HCT116 (cell line): ENCODE data around the gene CX3CR1. TPM values are rescaled to one million over a fixed set of nuclear protein-coding genes. Genes with fewer than 3 reads are reported as not detected.

ENCODE experiments used
- ATAC-seq: fragments of 200-7000 bp; cut with Tn5 transposase; 2 replicates; pipeline ENCODE4 v1.9.1; 2020; ENCODE audit warnings: mild to moderate bottlenecking, moderate library complexity
- BruUV-seq: library from RNA; stranded (reverse); fragments of 400-500 nt; replicated peaks from 2 replicates; lab custom pipeline; 2021; lab: Mats Ljungman, UMichigan
- CTCF ChIA-PET: fragments of 300-600 bp; sonication (Branson Sonifier 250); formaldehyde crosslinking; loops from one replicate; lab custom pipeline; 2021; ENCODE audit warnings: antibody characterized with exemption; lab: Charles Lee
- POLR2A ChIA-PET: fragments of 300-600, 350-600 bp; sonication (Branson Sonifier 250); formaldehyde crosslinking; loops from one replicate; lab custom pipeline; 2021; ENCODE audit warnings: antibody characterized with exemption; lab: Charles Lee
- RAD21 ChIA-PET, 2 experiments: fragments of 300-600 bp; sonication (Branson Sonifier 250); formaldehyde crosslinking; loops; one replicate each; lab custom pipeline; 2023; ENCODE audit warnings: low total read pairs in 2 of 2; ENCODE audit not compliant: uncharacterized antibody in 2 of 2, unreplicated experiment in 2 of 2, low non-redundant PET in 1 of 2; lab: Charles Lee
- DNase-seq: peaks from one replicate; pipeline ENCODE4 v3.0.0-alpha.2; 2010; ENCODE audit warnings: low read depth, low spot score
- H2AFZ ChIP-seq: fragments of 200-600 bp; shearing (Covaris generic), sonication (generic); 2 replicates; pipeline ENCODE4 v1.6.1; 2017; ENCODE audit warnings: low read depth, mixed run types, mixed read lengths, antibody characterized with exemption, low read length; ENCODE audit not compliant: poor library complexity, severe bottlenecking
- H3K27ac ChIP-seq: 2 replicates; pipeline ENCODE4 v1.5.1; 2012; ENCODE audit warnings: low read depth, low read length
- H3K27me3 ChIP-seq: fragments of 200-600 bp; sonication (generic); 2 replicates; pipeline ENCODE4 v1.6.1; 2016; ENCODE audit warnings: mixed run types, low read length, mixed read lengths; ENCODE audit not compliant: insufficient read depth
- H3K36me3 ChIP-seq, 2 experiments: fragments of 200-500 bp in 1 of 2; fragments of 200-600 bp in 1 of 2; sonication (Bioruptor generic) in 1 of 2; sonication (generic) in 1 of 2; 2 replicates each; pipeline versions ENCODE4 v1.5.1 to v1.6.1; 2014 to 2016; ENCODE audit warnings: low read length in 2 of 2, inconsistent platforms in 1 of 2, mixed read lengths in 1 of 2, mixed run types in 1 of 2; ENCODE audit not compliant: insufficient read depth in 2 of 2, control insufficient read depth in 1 of 2
- H3K4me1 ChIP-seq, 2 experiments: fragments of 200-600 bp in 1 of 2; sonication (generic) in 1 of 2; 2 replicates each; pipeline versions ENCODE4 v1.5.1 to v1.6.1; 2012 to 2017; ENCODE audit warnings: low read length in 2 of 2, inconsistent platforms in 1 of 2, mild to moderate bottlenecking in 1 of 2, mixed read lengths in 1 of 2, mixed run types in 1 of 2, moderate library complexity in 1 of 2; ENCODE audit not compliant: insufficient read depth in 2 of 2, control insufficient read depth in 1 of 2
- H3K4me2 ChIP-seq: fragments of 200-600 bp; sonication (generic); 2 replicates; pipeline ENCODE4 v1.6.1; 2017; ENCODE audit warnings: mixed run types, low read length, mixed read lengths
- H3K4me3 ChIP-seq, 2 experiments: fragments of 200-600 bp in 1 of 2; sonication (generic) in 1 of 2; replicated peaks in 1 of 2; 2 replicates each; pipeline ENCODE4 v1.5.1; 2011 to 2016; ENCODE audit warnings: low read length in 2 of 2, control low read depth in 1 of 2, low read depth in 1 of 2, mild to moderate bottlenecking in 1 of 2, mixed read lengths in 1 of 2, mixed run types in 1 of 2
- H3K79me2 ChIP-seq: fragments of 200-600 bp; sonication (generic); 2 replicates; pipeline ENCODE4 v1.6.1; 2017; ENCODE audit warnings: mild to moderate bottlenecking, mixed run types, low read length, moderate library complexity, mixed read lengths; ENCODE audit not compliant: insufficient read depth
- H3K9ac ChIP-seq: fragments of 200-600 bp; sonication (generic); 2 replicates; pipeline ENCODE4 v1.6.1; 2016; ENCODE audit warnings: low read length, mixed read lengths
- H3K9me2 ChIP-seq: fragments of 200-600 bp; sonication (generic), shearing (Covaris generic); 2 replicates; pipeline ENCODE4 v1.6.1; 2017; ENCODE audit warnings: mixed run types, mild to moderate bottlenecking, moderate library complexity; ENCODE audit not compliant: insufficient read depth
- H3K9me3 ChIP-seq, 2 experiments: fragments of 200-500 bp in 1 of 2; fragments of 200-600 bp in 1 of 2; sonication (Bioruptor generic) in 1 of 2; sonication (generic) in 1 of 2; 2 replicates each; pipeline ENCODE4 v1.6.1; 2014 to 2017; ENCODE audit warnings: low read length in 2 of 2, mixed read lengths in 2 of 2, inconsistent platforms in 1 of 2, low read depth in 1 of 2, mild to moderate bottlenecking in 1 of 2, mixed run types in 1 of 2, moderate library complexity in 1 of 2; ENCODE audit not compliant: control insufficient read depth in 1 of 2, insufficient read depth in 1 of 2
- H4K20me1 ChIP-seq: fragments of 200-600 bp; sonication (generic), shearing (Covaris generic); 2 replicates; pipeline ENCODE4 v1.6.1; 2017; ENCODE audit warnings: mixed run types, mild to moderate bottlenecking, moderate library complexity; ENCODE audit not compliant: insufficient read depth
- ATF3 ChIP-seq: IDR thresholded peaks from 2 replicates; pipeline ENCODE4 v1.6.1; 2012
- CBX3 ChIP-seq: IDR thresholded peaks from 2 replicates; pipeline ENCODE4 v1.6.1; 2012; ENCODE audit warnings: low read depth
- CTCF ChIP-seq, 3 experiments: fragments of 200-600 bp in 1 of 3; sonication (generic) in 1 of 3; IDR thresholded peaks in 2 of 3; conservative IDR thresholded peaks in 1 of 3; 2 replicates each; pipeline ENCODE4 v1.5.1; 2012 to 2017; ENCODE audit warnings: low read depth in 2 of 3, low read length in 2 of 3, antibody characterized with exemption in 1 of 3, borderline replicate concordance in 1 of 3, control low read depth in 1 of 3, mild to moderate bottlenecking in 1 of 3, mixed read lengths in 1 of 3, mixed run types in 1 of 3, moderate library complexity in 1 of 3; ENCODE audit not compliant: insufficient read depth in 1 of 3
- EGR1 ChIP-seq: IDR thresholded peaks from 2 replicates; pipeline ENCODE4 v1.6.1; 2012; ENCODE audit warnings: low read depth
- EZH2 ChIP-seq: fragments of 200-600 bp; sonication (generic); IDR thresholded peaks from 2 replicates; pipeline ENCODE4 v1.6.1; 2017; ENCODE audit warnings: antibody characterized with exemption, mixed run types
- FOSL1 ChIP-seq: IDR thresholded peaks from 2 replicates; pipeline ENCODE4 v1.6.1; 2012; ENCODE audit warnings: low read depth
- JUND ChIP-seq: IDR thresholded peaks from 2 replicates; pipeline ENCODE4 v1.6.1; 2012
- MAX ChIP-seq: IDR thresholded peaks from 2 replicates; pipeline ENCODE4 v1.6.1; 2012
- POLR2A ChIP-seq: IDR thresholded peaks from 2 replicates; pipeline ENCODE4 v1.7.0; 2011; ENCODE audit warnings: borderline replicate concordance; ENCODE audit not compliant: insufficient read depth, insufficient read length; ENCODE audit errors: extremely low read depth
- POLR2AphosphoS5 ChIP-seq: IDR thresholded peaks from 2 replicates; pipeline ENCODE4 v1.6.1; 2011; ENCODE audit warnings: mild to moderate bottlenecking, low read depth, low read length, moderate library complexity
- SIN3A ChIP-seq: IDR thresholded peaks from 2 replicates; pipeline ENCODE4 v1.6.1; 2012; ENCODE audit warnings: low read depth
- SP1 ChIP-seq: IDR thresholded peaks from 2 replicates; pipeline ENCODE4 v1.6.1; 2012; ENCODE audit warnings: low read depth
- TCF7L2 ChIP-seq: IDR thresholded peaks from 2 replicates; pipeline ENCODE4 v1.7.0; 2011; ENCODE audit warnings: borderline replicate concordance, inconsistent platforms; ENCODE audit not compliant: insufficient read depth, insufficient read length; ENCODE audit errors: extremely low read depth
- ZBTB33 ChIP-seq: IDR thresholded peaks from 2 replicates; pipeline ENCODE4 v1.6.1; 2011; ENCODE audit warnings: mild to moderate bottlenecking, low read length, moderate library complexity; ENCODE audit not compliant: insufficient replicate concordance; ENCODE audit errors: extremely low read depth
- ZFX ChIP-seq: fragments of 450-650 bp; IDR thresholded peaks from 2 replicates; pipeline ENCODE4 v1.6.1; 2017
- ZNF274 ChIP-seq: fragments of 200-500 bp; sonication (Bioruptor generic); IDR thresholded peaks from 2 replicates; pipeline ENCODE4 v1.6.1; 2014; ENCODE audit warnings: mild to moderate bottlenecking, low read depth, low read length, inconsistent platforms
- intact Hi-C: fragments of 100-400 bp; cut with micrococcal nuclease; formaldehyde crosslinking; loops from 2 replicates; pipeline ENCODE4 v1.10.0; 2022
- total RNA-seq: library from RNA; stranded (reverse); gene quantifications from one replicate; pipeline ENCODE4 v1.2.1, GENCODE V29; 2021; ENCODE audit not compliant: unreplicated experiment

CX3CR1 gene
- total RNA-seq, 1 experiment from 2014 or later: 0.10 TPM

GRCh38 chr3:39237027-39237426 is 42.8 kb downstream of the CX3CR1 start:
- RAD21 ChIA-PET: interaction anchor here in 1 of 2 experiments (0.6 kb wide), 1 partner anchor 111 kb away, joined by 6 read pairs; no protein-coding TSS in a partner anchor
- intact Hi-C loops: no loop called here
- H3K9me2 ChIP-seq: no peaks in the 10 kb centered on the region

GRCh38 chr3:39234651-39235050 is 45.2 kb downstream of the CX3CR1 start:
- Histone ChIP-seq H4K20me1 (no peaks in the 10 kb centered on the region), H3K4me1 (no peaks in the 10 kb centered on the region), H3K9me3 (no peaks in the 10 kb centered on the region), H3K9me2 (no peaks in the 10 kb centered on the region), H2AFZ (no peak overlapping the region), H3K27me3 (peaks cover 25% of the 10 kb centered on the region), H3K9ac (no peak overlapping the region), H3K36me3 (no peaks in the 10 kb centered on the region), H3K27ac (no peak overlapping the region), H3K4me3 (no peak overlapping the region), H3K4me2 (no peak overlapping the region), H3K79me2 (no peaks in the 10 kb centered on the region)
- intact Hi-C loops: no loop called here
- POLR2A ChIA-PET: interaction anchor here (1.3 kb wide), 1 partner anchor 10 kb away, joined by 3 read pairs; no protein-coding TSS in a partner anchor
- no peak for DNase-seq
- BruUV-seq: no TSS peak
- RAD21 ChIA-PET: no interaction called here
- CTCF ChIA-PET: no interaction called here
- no peak for ATAC-seq
- TF ChIP-seq POLR2AphosphoS5 (no peak), JUND (no peak), CBX3 (no peak), SIN3A (no peak), SP1 (no peak), CTCF (IDR thresholded peaks at IDR 0.05 in 2 of 3, conservative IDR thresholded peaks at IDR 0.05 in 1 of 3; ENCODE audit: borderline replicate concordance in 1 of 3, insufficient read depth in 1 of 3, low read depth in 2 of 3, low read length in 2 of 3) (no peak), TCF7L2 (no peak), MAX (no peak), FOSL1 (no peak), ZBTB33 (no peak), POLR2A (no peak), EGR1 (no peak), EZH2 (no peak), ATF3 (no peak), ZNF274 (no peak), ZFX (no peak)

More at GRCh38 chr3:39237027-39237426, 42.8 kb downstream of the CX3CR1 start:
- Histone ChIP-seq H4K20me1 (no peaks in the 10 kb centered on the region), H3K79me2 (no peaks in the 10 kb centered on the region), H3K4me3 (no peak overlapping the region), H3K4me2 (no peak overlapping the region), H3K9me3 (no peaks in the 10 kb centered on the region), H3K36me3 (no peaks in the 10 kb centered on the region), H2AFZ (no peak overlapping the region), H3K9ac (no peak overlapping the region), H3K27ac (no peak overlapping the region), H3K27me3 (peaks cover 26% of the 10 kb centered on the region), H3K4me1 (no peaks in the 10 kb centered on the region)
- CTCF ChIA-PET: no interaction called here
- no peak for TF ChIP-seq POLR2A
- no peak for TF ChIP-seq EZH2
- no peak for TF ChIP-seq ATF3
- DNase-seq (no peak), ATAC-seq (no peak)
- no TSS peak for BruUV-seq
- POLR2A ChIA-PET: no interaction called here
